DOHH2 (cell line): ENCODE measurements around the gene DHX38.

Source experiments
- H3F3A ChIP-seq: fragments of 200-600 bp; sonication (generic), shearing (Covaris generic); 2 replicates; pipeline ENCODE4 v1.6.0; 2016; ENCODE audit warnings: antibody characterized with exemption, mild to moderate bottlenecking; ENCODE audit not compliant: control insufficient read depth, insufficient read depth
- H3K27ac ChIP-seq: fragments of 200-600 bp; sonication (generic); 2 replicates; pipeline ENCODE4 v1.5.1; 2014; ENCODE audit warnings: low read depth, mild to moderate bottlenecking, low read length, moderate library complexity
- H3K27me3 ChIP-seq: fragments of 200-600 bp; sonication (generic); 2 replicates; pipeline ENCODE4 v1.6.1; 2014; ENCODE audit warnings: mild to moderate bottlenecking, low read length, mixed read lengths; ENCODE audit not compliant: control insufficient read depth
- H3K36me3 ChIP-seq: fragments of 200-600 bp; sonication (generic); 2 replicates; pipeline ENCODE4 v1.6.1; 2014; ENCODE audit warnings: mild to moderate bottlenecking, low read length, moderate library complexity, mixed read lengths; ENCODE audit not compliant: control insufficient read depth
- H3K4me1 ChIP-seq: fragments of 200-600 bp; sonication (generic); 2 replicates; pipeline ENCODE4 v1.6.1; 2014; ENCODE audit warnings: mild to moderate bottlenecking, low read length, mixed read lengths; ENCODE audit not compliant: control insufficient read depth
- H3K4me2 ChIP-seq: fragments of 200-600 bp; sonication (generic); 2 replicates; pipeline ENCODE4 v1.6.0; 2014; ENCODE audit warnings: mild to moderate bottlenecking, low read length, moderate library complexity
- H3K4me3 ChIP-seq: fragments of 200-600 bp; sonication (generic); 2 replicates; pipeline ENCODE4 v1.5.1; 2014; ENCODE audit warnings: mild to moderate bottlenecking, low read length, mixed read lengths
- H3K79me2 ChIP-seq: fragments of 200-600 bp; sonication (generic); 2 replicates; pipeline ENCODE4 v1.6.1; 2014; ENCODE audit warnings: mild to moderate bottlenecking, low read length, mixed read lengths; ENCODE audit not compliant: control insufficient read depth
- H3K9me2 ChIP-seq: fragments of 200-600 bp; sonication (generic); replicated peaks from 2 replicates; pipeline ENCODE4 v1.6.1; 2014; ENCODE audit warnings: mild to moderate bottlenecking, low read length, mixed read lengths; ENCODE audit not compliant: control insufficient read depth
- H3K9me3 ChIP-seq: fragments of 200-600 bp; sonication (generic); 2 replicates; pipeline ENCODE4 v1.6.1; 2014; ENCODE audit warnings: antibody characterized with exemption, low read length, mixed read lengths; ENCODE audit not compliant: control insufficient read depth, insufficient read depth
- H4K20me1 ChIP-seq: fragments of 200-600 bp; sonication (generic); 2 replicates; pipeline ENCODE4 v1.6.0; 2014; ENCODE audit warnings: low read depth, mild to moderate bottlenecking, antibody characterized with exemption, low read length, moderate library complexity; ENCODE audit not compliant: control insufficient read depth, insufficient read depth
- EZH2phosphoT487 ChIP-seq: fragments of 200-600 bp; sonication (generic); IDR thresholded peaks from 2 replicates; pipeline ENCODE4 v1.6.1; 2017; ENCODE audit warnings: borderline replicate concordance, mild to moderate bottlenecking, antibody characterized with exemption, low read length, moderate library complexity, mixed read lengths
- TF ChIP-seq, protein P1 (sequence below): fragments of 200-600 bp; sonication (generic); IDR thresholded peaks from one replicate; pipeline ENCODE4 v1.5.1; 2014; ENCODE audit warnings: antibody characterized with exemption, mild to moderate bottlenecking, low read depth, low read length; ENCODE audit not compliant: poor library complexity, severe bottlenecking

The DHX38 gene

DNA sequence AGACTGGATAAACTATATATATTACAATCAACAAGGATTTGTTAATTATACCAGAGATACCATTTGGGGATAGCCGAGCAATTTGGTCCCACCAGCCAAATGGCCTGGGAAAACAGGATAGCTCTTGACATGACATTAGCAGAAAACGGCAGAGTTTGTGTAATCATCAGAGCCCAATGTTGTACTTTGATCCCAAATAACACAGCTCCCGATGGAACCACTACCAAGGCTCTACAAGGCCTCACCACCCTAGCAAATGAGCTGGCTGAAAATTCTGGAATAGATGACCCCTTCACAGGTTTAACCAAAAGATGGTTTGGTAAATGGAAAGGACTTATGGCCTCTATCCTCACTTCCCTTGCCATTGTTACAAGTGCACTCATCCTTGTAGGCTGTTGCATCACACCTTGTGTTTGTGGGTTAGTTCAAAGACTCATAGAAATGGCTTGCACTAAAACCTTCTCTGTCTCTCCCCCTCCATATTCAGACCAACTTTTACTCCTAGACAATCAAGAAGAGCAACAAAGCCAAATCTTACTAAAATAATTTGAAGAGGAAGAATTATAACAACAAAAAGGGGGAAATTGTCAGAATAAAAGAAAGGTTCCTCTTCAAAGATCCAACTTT, 9.8 kb upstream of the DHX38 start:
- no peak for TF ChIP-seq EZH2phosphoT487
- TF ChIP-seq, protein P1, sequence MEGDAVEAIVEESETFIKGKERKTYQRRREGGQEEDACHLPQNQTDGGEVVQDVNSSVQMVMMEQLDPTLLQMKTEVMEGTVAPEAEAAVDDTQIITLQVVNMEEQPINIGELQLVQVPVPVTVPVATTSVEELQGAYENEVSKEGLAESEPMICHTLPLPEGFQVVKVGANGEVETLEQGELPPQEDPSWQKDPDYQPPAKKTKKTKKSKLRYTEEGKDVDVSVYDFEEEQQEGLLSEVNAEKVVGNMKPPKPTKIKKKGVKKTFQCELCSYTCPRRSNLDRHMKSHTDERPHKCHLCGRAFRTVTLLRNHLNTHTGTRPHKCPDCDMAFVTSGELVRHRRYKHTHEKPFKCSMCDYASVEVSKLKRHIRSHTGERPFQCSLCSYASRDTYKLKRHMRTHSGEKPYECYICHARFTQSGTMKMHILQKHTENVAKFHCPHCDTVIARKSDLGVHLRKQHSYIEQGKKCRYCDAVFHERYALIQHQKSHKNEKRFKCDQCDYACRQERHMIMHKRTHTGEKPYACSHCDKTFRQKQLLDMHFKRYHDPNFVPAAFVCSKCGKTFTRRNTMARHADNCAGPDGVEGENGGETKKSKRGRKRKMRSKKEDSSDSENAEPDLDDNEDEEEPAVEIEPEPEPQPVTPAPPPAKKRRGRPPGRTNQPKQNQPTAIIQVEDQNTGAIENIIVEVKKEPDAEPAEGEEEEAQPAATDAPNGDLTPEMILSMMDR: no peak
- Histone ChIP-seq H3K36me3 (peaks cover 40% of the 10 kb centered on the region), H3F3A (no peaks in the 10 kb centered on the region), H3K4me1 (no peaks in the 10 kb centered on the region), H3K9me3 (peaks cover 10% of the 10 kb centered on the region; the same call in 1 of the 2 replicates), H3K4me2 (no peak overlapping the region), H3K27me3 (no peaks in the 10 kb centered on the region), H3K9me2 (no peaks in the 10 kb centered on the region), H3K79me2 (no peaks in the 10 kb centered on the region), H3K4me3 (no peak overlapping the region), H3K27ac (no peak overlapping the region), H4K20me1 (no peaks in the 10 kb centered on the region)

- no peaks in the 10 kb centered on the region for H3F3A ChIP-seq
- TF ChIP-seq EZH2phosphoT487: no peak
- TF ChIP-seq, protein P1: no peak
Observed at GRCh38 chr16:72084445-72084844, 9.2 kb upstream of the DHX38 start.

DNA sequence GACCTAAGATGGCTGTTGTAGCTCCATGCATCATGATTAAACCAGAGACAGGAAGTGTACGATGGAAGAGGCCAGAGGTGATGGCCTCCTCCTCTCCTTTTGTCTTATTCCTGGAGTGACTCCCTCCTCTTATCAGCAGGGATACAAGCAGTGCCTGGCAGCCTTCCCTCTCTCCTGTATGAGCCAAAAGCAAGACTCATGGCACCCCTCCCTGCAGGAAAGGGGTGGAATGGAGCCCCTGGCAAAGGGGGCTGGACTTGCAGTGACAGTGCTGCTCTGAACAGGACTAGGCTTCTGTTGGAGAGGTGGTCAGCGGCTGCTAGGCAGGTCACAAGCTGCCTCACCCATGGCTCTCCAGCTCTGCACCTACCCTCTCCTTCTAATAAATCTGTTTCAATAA, 8.6 kb upstream of the DHX38 start:
- Histone ChIP-seq H3K4me1 (no peaks in the 10 kb centered on the region), H3F3A (no peaks in the 10 kb centered on the region), H3K79me2 (no peaks in the 10 kb centered on the region), H3K27me3 (no peaks in the 10 kb centered on the region), H3K4me2 (no peak overlapping the region), H3K4me3 (no peak overlapping the region), H3K9me3 (peaks cover 10% of the 10 kb centered on the region; the same call in 1 of the 2 replicates), H3K27ac (no peak overlapping the region), H3K9me2 (no peaks in the 10 kb centered on the region), H3K36me3 (peaks cover 51% of the 10 kb centered on the region), H4K20me1 (no peaks in the 10 kb centered on the region)
- TF ChIP-seq EZH2phosphoT487: no peak
- TF ChIP-seq, protein P1: no peak

More at GRCh38 chr16:72084445-72084844, 9.2 kb upstream of the DHX38 start:
- Histone ChIP-seq H3K4me2 (no peak overlapping the region), H3K79me2 (no peaks in the 10 kb centered on the region), H3K4me3 (no peak overlapping the region), H3K27me3 (no peaks in the 10 kb centered on the region), H3K27ac (no peak overlapping the region), H3K9me3 (peaks cover 10% of the 10 kb centered on the region; the same call in 1 of the 2 replicates), H4K20me1 (no peaks in the 10 kb centered on the region), H3K36me3 (peaks cover 45% of the 10 kb centered on the region), H3K4me1 (no peaks in the 10 kb centered on the region), H3K9me2 (no peaks in the 10 kb centered on the region)
